Tibial artery (tissue), 4 donors: Measurements from ENCODE around the gene ZFAND3.

Source experiments
- DNase-seq, 2 donors: peaks; one replicate each; pipeline ENCODE4 v3.0.0-alpha.2; 2019
- H3K27ac ChIP-seq, 2 donors: fragments of 200-600 bp; sonication (generic) in 1 of 2; 1 replicate in 1 of 2; 2 replicates in 1 of 2; pipeline ENCODE4 v1.5.1; 2018 to 2019; ENCODE audit warnings: mild to moderate bottlenecking in 1 of 2
- H3K27me3 ChIP-seq, 2 donors: fragments of 200-600 bp; sonication (generic) in 1 of 2; one replicate each; pipeline versions ENCODE4 v1.5.1 to v1.6.0; 2016 to 2019
- H3K36me3 ChIP-seq, 3 donors: fragments of 200-600 bp; sonication (generic) in 2 of 3; one replicate each; pipeline ENCODE4 v1.5.1; 2016 to 2019; ENCODE audit warnings: mild to moderate bottlenecking in 2 of 3
- H3K4me1 ChIP-seq, 4 donors: fragments of 200-600 bp; sonication (generic) in 2 of 4; 1 replicate in 3 of 4; 2 replicates in 1 of 4; pipeline ENCODE4 v1.5.1; 2016 to 2019
- H3K4me3 ChIP-seq, 2 donors: fragments of 200-600 bp; sonication (generic) in 1 of 2; 1 replicate in 1 of 2; 2 replicates in 1 of 2; pipeline ENCODE4 v1.5.1; 2018 to 2019; ENCODE audit warnings: mild to moderate bottlenecking in 2 of 2
- H3K9me3 ChIP-seq, 3 donors: fragments of 200-600 bp; sonication (generic) in 1 of 3; one replicate each; pipeline ENCODE4 v1.5.1; 2016 to 2019
- intact Hi-C: fragments of 100-400 bp; cut with DNase I; formaldehyde crosslinking; loops from one replicate; pipeline ENCODE4 v1.15.0; 2023; ENCODE audit warnings: low total_unique reads
- TF ChIP-seq, protein P1 (sequence below), 2 experiments: fragments of 200-600 bp in 1 of 2; fragments of 450-650 bp in 1 of 2; IDR thresholded peaks; one replicate each; pipeline ENCODE4 v1.5.1; 2017 to 2019; ENCODE audit warnings: antibody characterized with exemption in 2 of 2, mild to moderate bottlenecking in 1 of 2, moderate library complexity in 1 of 2

Gene ZFAND3

DNA sequence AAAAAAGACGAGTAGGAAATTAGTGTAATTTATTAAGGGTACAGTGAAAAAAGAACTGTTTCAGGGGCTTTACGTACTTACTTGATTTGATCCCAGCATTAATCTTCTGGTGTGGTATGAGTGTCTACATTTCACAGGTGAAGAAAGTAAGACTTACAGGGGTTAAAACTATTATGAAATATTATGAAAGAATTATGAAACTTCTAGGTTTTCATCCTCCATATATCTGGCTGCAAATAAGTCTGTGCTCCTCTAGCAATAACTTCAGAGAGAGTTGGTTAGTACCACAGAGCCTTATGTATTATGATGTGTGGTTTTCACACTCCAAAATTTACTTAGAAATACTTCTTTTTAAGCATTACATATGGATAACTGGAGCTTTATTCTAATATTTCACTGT lies 41.9 kb downstream of the ZFAND3 start:
- no peak for DNase-seq

DNA sequence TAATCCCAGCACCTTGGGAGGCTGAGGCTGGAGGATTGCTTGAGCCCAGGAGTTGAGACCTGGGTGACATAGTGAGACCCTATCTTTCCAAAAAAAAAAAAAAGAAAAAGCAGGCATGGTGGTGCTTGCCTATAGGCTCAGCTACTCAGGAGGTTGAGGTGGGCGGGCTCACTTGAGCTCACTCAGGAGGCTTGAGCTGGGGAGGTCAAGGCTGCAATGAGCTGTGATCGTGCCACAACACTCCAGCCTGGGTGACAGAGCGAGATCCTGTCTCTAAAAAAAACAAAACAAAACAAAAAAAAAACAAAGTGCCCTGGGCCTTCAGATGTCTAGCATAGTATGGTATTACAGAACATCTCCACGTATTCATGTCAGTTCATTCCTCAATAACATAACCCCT lies 42.9 kb downstream of the ZFAND3 start:
- no peak for DNase-seq
- Histone ChIP-seq H3K27me3 (no peaks in the 10 kb centered on the region), H3K4me3 (no peak overlapping the region), H3K36me3 (no peaks in the 10 kb centered on the region), H3K27ac (no peak overlapping the region), H3K9me3 (no peaks in the 10 kb centered on the region), H3K4me1 (peaks cover 0 to 64% (median 15%) of the 10 kb centered on the region in 4 donors)
- TF ChIP-seq, protein P1, sequence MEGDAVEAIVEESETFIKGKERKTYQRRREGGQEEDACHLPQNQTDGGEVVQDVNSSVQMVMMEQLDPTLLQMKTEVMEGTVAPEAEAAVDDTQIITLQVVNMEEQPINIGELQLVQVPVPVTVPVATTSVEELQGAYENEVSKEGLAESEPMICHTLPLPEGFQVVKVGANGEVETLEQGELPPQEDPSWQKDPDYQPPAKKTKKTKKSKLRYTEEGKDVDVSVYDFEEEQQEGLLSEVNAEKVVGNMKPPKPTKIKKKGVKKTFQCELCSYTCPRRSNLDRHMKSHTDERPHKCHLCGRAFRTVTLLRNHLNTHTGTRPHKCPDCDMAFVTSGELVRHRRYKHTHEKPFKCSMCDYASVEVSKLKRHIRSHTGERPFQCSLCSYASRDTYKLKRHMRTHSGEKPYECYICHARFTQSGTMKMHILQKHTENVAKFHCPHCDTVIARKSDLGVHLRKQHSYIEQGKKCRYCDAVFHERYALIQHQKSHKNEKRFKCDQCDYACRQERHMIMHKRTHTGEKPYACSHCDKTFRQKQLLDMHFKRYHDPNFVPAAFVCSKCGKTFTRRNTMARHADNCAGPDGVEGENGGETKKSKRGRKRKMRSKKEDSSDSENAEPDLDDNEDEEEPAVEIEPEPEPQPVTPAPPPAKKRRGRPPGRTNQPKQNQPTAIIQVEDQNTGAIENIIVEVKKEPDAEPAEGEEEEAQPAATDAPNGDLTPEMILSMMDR (IDR thresholded peaks at IDR 0.05), result no peak
- intact Hi-C loops, result loop anchor here (10.0 kb wide), 1 partner anchor 78 kb away; no protein-coding TSS in a partner anchor

More for the DNA sequence above, 41.9 kb downstream of the ZFAND3 start:
- no peaks in the 10 kb centered on the region for H3K9me3 ChIP-seq
- H3K27ac ChIP-seq, result no peak overlapping the region
- no peaks in the 10 kb centered on the region for H3K27me3 ChIP-seq
- TF ChIP-seq, protein P1 (IDR thresholded peaks at IDR 0.05), result no peak
- intact Hi-C loops, result loop anchor here (10.0 kb wide), 1 partner anchor 77 kb away; no protein-coding TSS in a partner anchor
- H3K4me1 ChIP-seq, result peaks cover 0 to 55% (median 15%) of the 10 kb centered on the region in 4 donors
- no peak overlapping the region for H3K4me3 ChIP-seq
- no peaks in the 10 kb centered on the region for H3K36me3 ChIP-seq

DNA sequence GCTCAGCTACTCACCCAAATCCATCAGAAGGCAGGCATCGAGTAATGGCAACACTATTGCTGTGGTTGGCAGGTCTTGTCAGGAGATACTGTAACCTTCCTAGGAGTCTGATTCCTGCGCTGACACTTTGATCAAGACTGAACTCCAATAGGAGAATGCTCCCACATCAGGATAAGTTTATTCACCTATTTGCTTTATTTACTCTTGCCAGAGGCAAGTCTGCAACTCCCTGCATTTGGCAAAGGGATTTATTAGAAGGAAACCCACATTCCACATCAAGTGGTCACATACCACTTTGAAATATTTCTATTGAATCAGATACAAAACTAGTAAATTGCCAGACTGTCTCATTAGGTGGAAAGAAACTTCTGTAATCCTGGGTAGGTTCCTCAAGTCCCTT lies 43.5 kb downstream of the ZFAND3 start:
- Histone ChIP-seq H3K4me3 (no peak overlapping the region), H3K36me3 (no peaks in the 10 kb centered on the region), H3K27ac (no peak overlapping the region), H3K27me3 (no peaks in the 10 kb centered on the region), H3K4me1 (peaks cover 0 to 64% (median 11%) of the 10 kb centered on the region in 4 donors), H3K9me3 (no peaks in the 10 kb centered on the region)
- TF ChIP-seq, protein P1 (IDR thresholded peaks at IDR 0.05), result no peak
- intact Hi-C loops, result loop anchor here (10.0 kb wide), 1 partner anchor 78 kb away; no protein-coding TSS in a partner anchor
- DNase-seq, result no peak

DNA sequence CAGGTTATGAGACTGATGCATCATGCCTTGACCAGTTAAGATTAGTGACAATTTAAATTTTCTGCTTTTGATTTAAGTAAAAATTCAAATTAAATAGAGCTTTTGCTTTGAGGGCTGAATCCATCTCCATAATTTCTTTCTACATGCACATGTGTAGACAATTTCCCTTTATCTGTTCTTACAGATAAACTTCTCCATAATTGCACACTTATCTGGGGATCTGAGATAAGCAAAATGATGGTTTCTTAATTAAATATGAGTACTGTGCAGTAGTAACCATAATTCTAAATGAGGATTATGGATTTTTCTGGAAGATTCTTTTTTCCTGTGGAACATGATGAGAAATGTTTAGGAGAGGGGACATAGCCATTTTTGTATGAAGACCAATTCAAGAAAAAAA lies 44.7 kb downstream of the ZFAND3 start:
- H3K36me3 ChIP-seq, result no peaks in the 10 kb centered on the region
- intact Hi-C loops, result loop anchor here (10.0 kb wide), 1 partner anchor 79 kb away; no protein-coding TSS in a partner anchor
- no peak overlapping the region for H3K4me3 ChIP-seq
- peaks cover 0 to 66% (median 6%) of the 10 kb centered on the region in 4 donors for H3K4me1 ChIP-seq
- DNase-seq, result no peak
- TF ChIP-seq, protein P1 (IDR thresholded peaks at IDR 0.05), result no peak
- H3K27me3 ChIP-seq, result no peaks in the 10 kb centered on the region
- H3K9me3 ChIP-seq, result no peaks in the 10 kb centered on the region
- no peak overlapping the region for H3K27ac ChIP-seq

DNA sequence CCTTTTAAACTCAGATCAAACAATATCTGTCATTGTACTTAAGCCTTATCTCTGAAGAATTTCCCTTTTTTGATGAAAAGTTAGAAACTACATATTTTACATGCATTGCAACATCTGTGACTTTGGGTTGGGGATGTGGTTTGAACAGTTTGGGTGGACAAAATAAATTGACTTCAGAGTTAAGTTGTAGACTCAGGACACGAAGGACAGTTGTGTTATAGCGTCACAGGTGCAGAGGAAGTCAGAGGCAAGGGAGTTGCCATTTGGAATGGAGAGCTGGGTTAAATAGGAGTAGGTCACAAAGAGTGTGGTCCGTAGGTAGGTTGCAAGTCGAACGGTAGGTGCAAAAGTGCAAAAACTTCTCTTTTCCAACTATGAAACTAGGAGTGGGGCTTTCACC lies 46.0 kb downstream of the ZFAND3 start:
- Histone ChIP-seq H3K4me3 (no peak overlapping the region), H3K9me3 (no peaks in the 10 kb centered on the region), H3K36me3 (no peaks in the 10 kb centered on the region), H3K27me3 (no peaks in the 10 kb centered on the region), H3K27ac (no peak overlapping the region), H3K4me1 (peaks cover 0 to 70% (median 5%) of the 10 kb centered on the region in 4 donors)
- no peak for DNase-seq
- TF ChIP-seq, protein P1 (IDR thresholded peaks at IDR 0.05), result no peak
- intact Hi-C loops, result loop anchor here (10.0 kb wide), 1 partner anchor 81 kb away; no protein-coding TSS in a partner anchor
